ENCODE measurements around the gene FAM234B.

The FAM234B gene

GRCh38 chr12:13071305-13072280 lies 27.4 kb downstream of the FAM234B start:
- DNase-seq (ENCODE audit: low spot score), result no peak
- no peak overlapping the region for H3K4me3 ChIP-seq

GRCh38 chr12:13073173-13073572 lies 29.0 kb downstream of the FAM234B start:
- no peak overlapping the region for H3K4me3 ChIP-seq
- no peak for DNase-seq (ENCODE audit: low spot score)
- no peak for TF ChIP-seq CTCF (IDR thresholded peaks at IDR 0.05)
- H3K27ac ChIP-seq, result no peak overlapping the region

More at GRCh38 chr12:13071305-13072280, 27.4 kb downstream of the FAM234B start:
- no peak overlapping the region for H3K27ac ChIP-seq
- no peak for TF ChIP-seq CTCF (IDR thresholded peaks at IDR 0.05)

GRCh38 chr12:13074396-13075117 lies 30.4 kb downstream of the FAM234B start:
- no peak for DNase-seq (ENCODE audit: low spot score)
- no peak overlapping the region for H3K4me3 ChIP-seq
- TF ChIP-seq CTCF (IDR thresholded peaks at IDR 0.05), result no peak
- H3K27ac ChIP-seq, result no peak overlapping the region

GRCh38 chr12:13075118-13075480 lies 30.9 kb downstream of the FAM234B start:
- TF ChIP-seq CTCF (IDR thresholded peaks at IDR 0.05), result no peak
- H3K4me3 ChIP-seq, result no peak overlapping the region
- no peak for DNase-seq (ENCODE audit: low spot score)
- no peak overlapping the region for H3K27ac ChIP-seq

DNA sequence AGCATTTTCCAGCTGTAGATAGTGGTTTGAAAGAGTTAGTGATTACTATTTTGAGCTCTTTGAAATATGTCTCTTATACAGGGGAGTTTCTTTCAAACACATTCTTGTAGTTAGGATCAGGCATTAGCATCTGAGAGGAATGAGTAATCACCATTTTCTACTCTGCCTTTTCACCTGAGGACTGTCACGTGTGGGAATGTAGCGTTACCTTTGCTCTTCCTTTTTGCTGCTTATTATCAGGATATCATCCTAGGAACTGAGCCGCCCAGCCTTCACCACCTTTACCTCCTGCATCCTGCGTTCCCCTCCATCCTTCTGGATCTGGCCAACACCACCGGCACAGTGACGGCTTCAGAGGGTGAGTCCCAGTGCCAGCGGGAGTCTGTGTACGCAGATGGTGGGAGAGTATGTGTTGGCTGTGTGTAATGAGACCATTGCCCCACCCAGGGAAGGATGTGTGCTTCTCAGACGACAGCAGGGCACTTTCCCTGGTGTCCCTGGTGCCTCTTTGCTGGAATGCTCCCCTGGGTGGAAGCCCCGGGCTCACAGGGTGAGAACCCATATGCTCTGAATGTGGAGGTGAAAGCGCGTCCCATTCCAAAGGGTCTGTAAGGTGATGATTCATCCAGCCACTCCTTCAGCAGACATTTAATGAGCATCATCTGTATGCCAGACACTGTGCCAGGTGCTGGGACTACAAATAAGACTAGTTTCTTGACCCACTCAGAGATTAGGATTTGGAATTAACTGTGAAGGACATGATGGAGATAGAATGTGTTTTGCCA lies 31.8 kb downstream of the FAM234B start:
- Histone ChIP-seq H3K4me3 (no peak overlapping the region), H3K27ac (no peak overlapping the region)
- TF ChIP-seq CTCF (IDR thresholded peaks at IDR 0.05), result no peak
- no peak for DNase-seq (ENCODE audit: low spot score)

DNA sequence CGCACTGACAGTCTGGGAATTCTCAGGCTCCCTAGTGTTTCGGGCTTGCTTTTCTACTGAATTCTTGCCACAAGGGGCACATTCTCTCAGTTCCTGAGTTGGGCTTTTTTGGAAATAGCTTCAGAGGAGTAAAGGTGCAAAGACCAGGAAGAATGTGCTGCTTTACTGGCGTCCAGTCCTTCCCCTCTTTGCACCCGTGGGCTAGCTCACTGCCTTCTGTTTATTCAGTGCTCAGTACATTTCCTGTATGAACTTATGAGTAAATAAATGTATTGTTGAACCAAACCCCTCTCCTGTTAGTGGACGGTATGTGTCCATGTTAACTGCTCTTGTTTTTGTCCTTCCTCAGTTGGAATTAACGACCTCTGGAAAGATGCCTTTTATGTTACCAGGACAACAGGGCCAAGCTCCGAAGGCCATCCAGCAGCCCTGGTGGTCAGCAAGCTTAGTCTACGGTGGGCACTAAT lies 35.3 kb downstream of the FAM234B start:
- no peak for DNase-seq (ENCODE audit: low spot score)
- Histone ChIP-seq H3K4me3 (no peak overlapping the region), H3K27ac (no peak overlapping the region)
- no peak for TF ChIP-seq CTCF (IDR thresholded peaks at IDR 0.05)
